Measurements from ENCODE around the gene MRPL12.
"Not testable (repeated sequence)": the region's sequence is repeated elsewhere in the genome, so short reads cannot be mapped to it uniquely, and the experiment has no call there.

The MRPL12 gene

DNA sequence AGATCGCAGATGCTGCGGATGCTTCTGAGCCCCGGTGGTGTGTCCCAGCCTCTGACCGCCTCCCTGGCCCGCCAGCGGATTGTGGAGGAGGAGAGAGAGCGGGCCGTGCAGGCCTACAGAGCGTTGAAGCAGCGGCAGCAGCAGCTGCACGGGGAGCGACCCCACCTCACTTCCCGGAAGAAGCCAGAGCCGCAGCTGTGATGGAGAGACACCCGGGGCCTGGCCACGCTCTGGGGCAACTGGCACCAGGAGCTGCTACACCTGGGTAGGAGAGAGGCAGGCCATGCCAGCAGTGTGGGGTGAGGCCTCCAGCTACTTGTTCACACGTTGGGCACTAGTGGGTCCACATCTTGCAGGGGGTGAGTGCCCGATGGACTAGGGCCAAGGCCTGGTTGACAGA lies 30.7 kb upstream of the MRPL12 start:
- H3K36me3 ChIP-seq (ENCODE audit: control insufficient read depth in 4 of 4, insufficient read depth in 4 of 4, low read length in 3 of 4), result peaks cover 7 to 61% (median 48%) of the 10 kb centered on the region in 4 experiments
- H3K27me3 ChIP-seq (replicated peaks in 2 of 5; ENCODE audit: control insufficient read depth in 4 of 5, insufficient read depth in 5 of 5, low read length in 4 of 5), result no peaks in the 10 kb centered on the region
- WGBS (ENCODE audit: insufficient coverage), result 98% methylated on average over 11 of the region's 18 CpGs
- peaks cover 0 to 10% (median 5%) of the 10 kb centered on the region in 4 experiments for H3K4me1 ChIP-seq (ENCODE audit: control extremely low read depth in 1 of 4, control insufficient read depth in 4 of 4, insufficient read depth in 4 of 4, low read length in 3 of 4)
- no peak overlapping the region for H3K4me3 ChIP-seq (ENCODE audit: control insufficient read depth in 1 of 7, extremely low read depth in 1 of 7, insufficient read depth in 4 of 7, low read depth in 2 of 7, low read length in 6 of 7)
- no peaks in the 10 kb centered on the region for H3K9me3 ChIP-seq (ENCODE audit: control extremely low read depth in 1 of 5, control insufficient read depth in 4 of 5, insufficient read depth in 2 of 5, low read depth in 1 of 5, low read length in 4 of 5)
- DNase-seq, result no peak
- ChIA-PET POLR2A (no interaction called here), CTCF (interaction anchor here (0.8 to 0.9 kb wide), 2 partner anchors 11 to 182 kb away, joined by 3 read pairs; partner anchors contain the start of genes ARL16 and HGS)
- no peak overlapping the region for H3K27ac ChIP-seq (ENCODE audit: insufficient read depth in 1 of 2, low read depth in 1 of 2, low read length in 2 of 2, poor library complexity in 1 of 2, severe bottlenecking in 2 of 2)

DNA sequence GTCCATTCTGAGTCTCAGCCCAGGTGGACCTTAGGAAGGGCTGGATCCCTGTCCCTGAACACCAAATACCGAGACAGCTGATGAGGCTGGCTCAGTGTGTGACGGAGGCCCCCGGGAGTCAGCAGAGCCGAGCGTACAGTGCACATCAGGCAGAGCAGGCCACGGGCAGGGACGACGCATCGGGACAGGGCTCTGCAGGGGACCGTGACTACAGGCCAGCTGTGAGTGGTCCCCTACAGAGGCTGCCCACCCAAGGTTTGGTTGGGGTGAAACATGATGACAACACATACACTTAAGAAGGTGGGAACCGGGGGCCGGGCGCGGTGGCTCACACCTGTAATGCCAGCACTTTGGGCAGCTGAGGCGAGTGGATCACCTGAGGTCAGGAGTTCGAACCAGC lies 30.2 kb upstream of the MRPL12 start:
- peaks cover 0 to 5% (median 1%) of the 10 kb centered on the region in 4 experiments for H3K4me1 ChIP-seq (ENCODE audit: control extremely low read depth in 1 of 4, control insufficient read depth in 4 of 4, insufficient read depth in 4 of 4, low read length in 3 of 4)
- H3K9me3 ChIP-seq (ENCODE audit: control extremely low read depth in 1 of 5, control insufficient read depth in 4 of 5, insufficient read depth in 2 of 5, low read depth in 1 of 5, low read length in 4 of 5), result no peaks in the 10 kb centered on the region
- H3K36me3 ChIP-seq (ENCODE audit: control insufficient read depth in 4 of 4, insufficient read depth in 4 of 4, low read length in 3 of 4), result peaks cover 7 to 59% (median 47%) of the 10 kb centered on the region in 4 experiments
- POLR2A ChIA-PET, result no interaction called here
- H3K4me3 ChIP-seq (ENCODE audit: control insufficient read depth in 1 of 7, extremely low read depth in 1 of 7, insufficient read depth in 4 of 7, low read depth in 2 of 7, low read length in 6 of 7), result no peak overlapping the region
- no peak overlapping the region for H3K27ac ChIP-seq (ENCODE audit: insufficient read depth in 1 of 2, low read depth in 1 of 2, low read length in 2 of 2, poor library complexity in 1 of 2, severe bottlenecking in 2 of 2)
- CTCF ChIA-PET, result interaction anchor here (0.8 to 0.9 kb wide), 2 partner anchors 10 to 181 kb away, joined by 3 read pairs; partner anchors contain the start of genes ARL16 and HGS
- DNase-seq, result no peak
- 99% methylated on average over 16 of the region's 16 CpGs for WGBS (ENCODE audit: insufficient coverage)
- no peaks in the 10 kb centered on the region for H3K27me3 ChIP-seq (replicated peaks in 2 of 5; ENCODE audit: control insufficient read depth in 4 of 5, insufficient read depth in 5 of 5, low read length in 4 of 5)

DNA sequence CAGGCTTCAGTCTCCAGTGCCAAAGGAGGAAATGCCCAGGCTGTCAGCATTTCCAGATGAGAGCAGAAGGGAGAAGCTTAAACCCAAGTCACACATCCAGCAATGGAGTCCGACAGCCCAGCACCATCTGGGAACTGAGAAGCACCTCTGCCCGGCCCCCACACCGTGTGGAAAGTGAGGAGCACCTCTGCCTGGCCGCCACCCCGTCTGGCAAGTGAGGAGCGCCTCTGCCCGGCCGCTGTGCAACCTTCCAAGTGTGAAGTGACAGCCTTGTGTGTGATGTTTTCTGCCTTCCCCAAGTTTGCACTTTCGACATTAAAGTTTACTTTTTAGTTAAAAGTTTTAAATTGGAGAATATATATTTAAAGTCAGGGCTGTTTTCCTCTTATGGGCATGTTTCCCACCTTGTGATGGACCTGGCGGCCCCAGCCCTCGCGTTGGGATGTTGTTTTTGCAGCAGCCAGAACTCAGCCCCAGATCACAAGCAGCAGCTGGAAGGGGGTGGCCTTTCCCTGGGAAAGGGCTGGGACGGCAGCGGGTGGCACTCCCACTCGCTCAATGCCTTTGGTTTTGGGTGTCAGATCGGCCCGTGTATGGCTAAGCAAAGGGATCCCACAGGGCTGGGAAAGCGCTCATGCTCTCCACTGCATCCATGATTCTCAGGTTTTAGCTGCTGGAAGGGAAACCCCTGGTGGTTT lies 29.5 kb upstream of the MRPL12 start:
- ChIA-PET POLR2A (no interaction called here), CTCF (no interaction called here)
- H3K36me3 ChIP-seq (ENCODE audit: control insufficient read depth in 4 of 4, insufficient read depth in 4 of 4, low read length in 3 of 4), result peaks cover 7 to 52% (median 44%) of the 10 kb centered on the region in 4 experiments
- no peaks in the 10 kb centered on the region for H3K4me1 ChIP-seq (ENCODE audit: control extremely low read depth in 1 of 4, control insufficient read depth in 4 of 4, insufficient read depth in 4 of 4, low read length in 3 of 4)
- H3K27me3 ChIP-seq (replicated peaks in 2 of 5; ENCODE audit: control insufficient read depth in 4 of 5, insufficient read depth in 5 of 5, low read length in 4 of 5), result no peaks in the 10 kb centered on the region
- no peak for DNase-seq
- WGBS (ENCODE audit: insufficient coverage), result 95% methylated on average over 15 of the region's 18 CpGs
- no peak overlapping the region for H3K4me3 ChIP-seq (ENCODE audit: control insufficient read depth in 1 of 7, extremely low read depth in 1 of 7, insufficient read depth in 4 of 7, low read depth in 2 of 7, low read length in 6 of 7)
- no peak overlapping the region for H3K27ac ChIP-seq (ENCODE audit: insufficient read depth in 1 of 2, low read depth in 1 of 2, low read length in 2 of 2, poor library complexity in 1 of 2, severe bottlenecking in 2 of 2)
- no peaks in the 10 kb centered on the region for H3K9me3 ChIP-seq (ENCODE audit: control extremely low read depth in 1 of 5, control insufficient read depth in 4 of 5, insufficient read depth in 2 of 5, low read depth in 1 of 5, low read length in 4 of 5)

DNA sequence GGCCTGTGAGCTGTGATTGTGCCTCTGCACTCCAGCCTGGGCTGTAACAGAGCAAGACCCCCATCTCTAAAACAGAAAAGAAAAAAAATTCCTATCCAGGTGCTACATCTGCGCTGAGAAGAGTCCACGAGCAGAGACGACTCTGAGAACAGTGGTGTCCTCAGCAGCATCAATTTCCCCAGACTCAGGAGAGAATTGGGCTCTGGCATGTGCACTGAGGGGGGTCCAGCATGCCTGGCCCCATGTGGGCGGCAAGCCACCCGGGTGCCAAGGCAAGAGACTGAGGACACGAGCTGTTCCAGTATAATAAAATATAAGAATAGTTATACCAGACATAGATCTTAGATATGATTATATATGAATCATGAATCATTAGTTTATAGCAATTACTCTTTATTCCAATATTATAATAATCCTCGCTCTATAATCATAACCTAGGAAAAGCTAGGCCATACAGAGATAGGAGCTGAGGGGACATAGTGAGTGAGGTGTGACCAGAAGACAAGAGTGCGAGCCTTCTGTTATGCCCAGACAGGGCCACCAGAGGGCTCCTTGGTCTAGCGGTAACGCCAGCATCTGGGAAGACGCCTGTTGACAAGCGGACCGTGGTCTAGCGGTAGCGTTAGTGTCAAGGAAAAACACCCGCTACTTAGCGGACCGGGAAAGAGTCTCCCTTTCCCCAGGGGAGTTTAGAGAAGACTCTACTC lies 27.5 kb upstream of the MRPL12 start:
- not testable (repeated sequence) for H3K27me3 ChIP-seq (replicated peaks in 2 of 5; ENCODE audit: control insufficient read depth in 4 of 5, insufficient read depth in 5 of 5, low read length in 4 of 5); H3K4me3 ChIP-seq (ENCODE audit: control insufficient read depth in 1 of 7, extremely low read depth in 1 of 7, insufficient read depth in 4 of 7, low read depth in 2 of 7, low read length in 6 of 7); H3K4me1 ChIP-seq (ENCODE audit: control extremely low read depth in 1 of 4, control insufficient read depth in 4 of 4, insufficient read depth in 4 of 4, low read length in 3 of 4); H3K9me3 ChIP-seq (ENCODE audit: control extremely low read depth in 1 of 5, control insufficient read depth in 4 of 5, insufficient read depth in 2 of 5, low read depth in 1 of 5, low read length in 4 of 5); H3K27ac ChIP-seq (ENCODE audit: insufficient read depth in 1 of 2, low read depth in 1 of 2, low read length in 2 of 2, poor library complexity in 1 of 2, severe bottlenecking in 2 of 2)
- 41% methylated on average over 9 of the region's 18 CpGs for whole genome bisulfite sequencing (ENCODE audit: insufficient coverage)
- H3K36me3 ChIP-seq (ENCODE audit: control insufficient read depth in 4 of 4, insufficient read depth in 4 of 4, low read length in 3 of 4), result peaks cover 5 to 45% (median 34%) of the 10 kb centered on the region in 4 experiments
- ChIA-PET POLR2A (interaction anchor here (1.2 kb wide), 1 partner anchor 10 kb away, joined by 3 read pairs; the partner anchor contains the start of genes CCDC137 and OXLD1), CTCF (interaction anchor here (1.1 to 3.1 kb wide), 7 partner anchors 9 to 94 kb away, joined by 3 to 19 read pairs (median 5); partner anchors contain the start of gene MRPL12)
- DNase-seq, result peak in 2 of 3 donors; percentile 28 to 30

DNA sequence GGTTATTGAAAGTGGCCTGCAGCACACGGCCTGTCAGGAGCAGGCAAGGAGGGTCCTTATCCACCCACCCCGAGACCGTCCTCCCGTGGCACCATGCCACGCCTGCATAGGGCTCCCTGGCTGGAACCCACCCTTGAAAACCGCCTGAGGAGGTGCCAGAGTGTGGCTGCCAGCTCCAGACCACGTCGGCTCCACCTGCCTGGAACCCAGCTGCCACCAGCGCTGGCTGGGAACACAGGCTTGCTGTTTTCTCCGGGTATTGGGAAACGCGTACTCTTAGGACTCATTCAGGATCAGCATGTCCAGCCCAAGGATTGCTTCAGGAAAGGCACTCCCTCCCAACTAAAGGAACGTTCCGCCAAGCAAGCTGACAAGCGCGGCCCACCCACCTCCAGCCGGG lies 26.3 kb upstream of the MRPL12 start:
- DNase-seq, result no peak
- H3K4me1 ChIP-seq (ENCODE audit: control extremely low read depth in 1 of 4, control insufficient read depth in 4 of 4, insufficient read depth in 4 of 4, low read length in 3 of 4), result no peaks in the 10 kb centered on the region
- WGBS (ENCODE audit: insufficient coverage), result 97% methylated on average over 16 of the region's 17 CpGs
- ChIA-PET CTCF (interaction anchor here (0.7 to 3.1 kb wide), 7 partner anchors 12 to 38 kb away, joined by 3 to 19 read pairs (median 3); partner anchors contain the start of gene MRPL12), POLR2A (no interaction called here)
- no peak overlapping the region for H3K4me3 ChIP-seq (ENCODE audit: control insufficient read depth in 1 of 7, extremely low read depth in 1 of 7, insufficient read depth in 4 of 7, low read depth in 2 of 7, low read length in 6 of 7)
- no peak overlapping the region for H3K27ac ChIP-seq (ENCODE audit: insufficient read depth in 1 of 2, low read depth in 1 of 2, low read length in 2 of 2, poor library complexity in 1 of 2, severe bottlenecking in 2 of 2)
- peaks cover 9 to 40% (median 28%) of the 10 kb centered on the region in 4 experiments for H3K36me3 ChIP-seq (ENCODE audit: control insufficient read depth in 4 of 4, insufficient read depth in 4 of 4, low read length in 3 of 4)
- no peaks in the 10 kb centered on the region for H3K9me3 ChIP-seq (ENCODE audit: control extremely low read depth in 1 of 5, control insufficient read depth in 4 of 5, insufficient read depth in 2 of 5, low read depth in 1 of 5, low read length in 4 of 5)
- H3K27me3 ChIP-seq (replicated peaks in 2 of 5; ENCODE audit: control insufficient read depth in 4 of 5, insufficient read depth in 5 of 5, low read length in 4 of 5), result no peaks in the 10 kb centered on the region

DNA sequence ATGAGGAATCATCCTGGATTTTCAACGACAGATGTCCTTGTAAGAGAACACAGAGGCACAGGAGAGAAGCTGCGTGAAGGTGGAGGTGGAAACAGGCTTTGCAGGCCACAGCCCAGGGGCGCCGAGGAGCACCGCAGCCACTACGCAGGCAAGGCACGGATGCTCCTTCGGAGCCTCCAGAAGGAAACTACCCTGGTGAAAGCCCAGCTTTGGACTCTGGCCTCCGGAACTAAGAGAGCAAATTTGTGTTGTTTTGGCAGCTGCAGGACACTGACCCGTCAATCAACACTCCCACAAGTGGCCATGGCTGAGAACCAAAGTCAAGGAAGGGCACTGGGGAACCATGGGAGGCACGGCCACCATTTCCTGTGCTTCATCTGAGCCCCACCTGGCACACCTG lies 23.0 kb upstream of the MRPL12 start:
- Histone ChIP-seq H3K27ac (ENCODE audit: insufficient read depth in 1 of 2, low read depth in 1 of 2, low read length in 2 of 2, poor library complexity in 1 of 2, severe bottlenecking in 2 of 2) (no peak overlapping the region), H3K27me3 (replicated peaks in 2 of 5; ENCODE audit: control insufficient read depth in 4 of 5, insufficient read depth in 5 of 5, low read length in 4 of 5) (no peaks in the 10 kb centered on the region), H3K36me3 (ENCODE audit: control insufficient read depth in 4 of 4, insufficient read depth in 4 of 4, low read length in 3 of 4) (peaks cover 3 to 17% (median 7%) of the 10 kb centered on the region in 4 experiments), H3K4me1 (ENCODE audit: control extremely low read depth in 1 of 4, control insufficient read depth in 4 of 4, insufficient read depth in 4 of 4, low read length in 3 of 4) (peaks cover 7 to 22% (median 19%) of the 10 kb centered on the region in 4 experiments), H3K4me3 (ENCODE audit: control insufficient read depth in 1 of 7, extremely low read depth in 1 of 7, insufficient read depth in 4 of 7, low read depth in 2 of 7, low read length in 6 of 7) (no peak overlapping the region), H3K9me3 (ENCODE audit: control extremely low read depth in 1 of 5, control insufficient read depth in 4 of 5, insufficient read depth in 2 of 5, low read depth in 1 of 5, low read length in 4 of 5) (no peaks in the 10 kb centered on the region)
- ChIA-PET POLR2A (interaction anchor here (0.6 kb wide), 1 partner anchor 9 kb away, joined by 4 read pairs; no protein-coding TSS in a partner anchor), CTCF (no interaction called here)
- 97% methylated on average over 11 of the region's 11 CpGs for WGBS (ENCODE audit: insufficient coverage)
- DNase-seq, result no peak

DNA sequence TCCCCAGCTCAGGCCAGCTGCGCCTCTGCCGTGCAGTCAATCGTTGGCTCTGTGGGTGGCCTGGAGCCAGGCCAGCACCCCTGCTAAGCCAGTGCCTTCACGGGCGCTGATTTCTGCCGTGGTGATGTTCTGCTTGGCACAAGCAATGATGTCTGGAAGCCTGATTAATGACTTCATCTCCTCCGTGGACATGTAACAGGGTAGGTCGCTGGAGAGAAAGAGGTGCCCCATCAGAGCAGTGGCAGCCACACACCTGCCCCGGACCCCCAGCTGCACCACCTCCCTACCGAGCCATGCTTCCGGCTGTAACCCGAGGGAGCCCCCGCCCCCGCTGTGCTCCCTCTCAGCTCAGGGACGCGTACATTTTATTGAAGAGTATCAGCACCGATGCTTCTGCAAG lies 21.5 kb upstream of the MRPL12 start:
- H3K27me3 ChIP-seq (replicated peaks in 2 of 5; ENCODE audit: control insufficient read depth in 4 of 5, insufficient read depth in 5 of 5, low read length in 4 of 5), result no peaks in the 10 kb centered on the region
- no peak for DNase-seq
- 96% methylated on average over 17 of the region's 17 CpGs for WGBS (ENCODE audit: insufficient coverage)
- peaks cover 9 to 26% (median 22%) of the 10 kb centered on the region in 4 experiments for H3K4me1 ChIP-seq (ENCODE audit: control extremely low read depth in 1 of 4, control insufficient read depth in 4 of 4, insufficient read depth in 4 of 4, low read length in 3 of 4)
- no peaks in the 10 kb centered on the region for H3K9me3 ChIP-seq (ENCODE audit: control extremely low read depth in 1 of 5, control insufficient read depth in 4 of 5, insufficient read depth in 2 of 5, low read depth in 1 of 5, low read length in 4 of 5)
- ChIA-PET POLR2A (no interaction called here), CTCF (interaction anchor here (0.6 to 1.4 kb wide), 2 partner anchors 25 to 55 kb away, joined by 3 read pairs; partner anchors contain the start of gene PDE6G)
- H3K36me3 ChIP-seq (ENCODE audit: control insufficient read depth in 4 of 4, insufficient read depth in 4 of 4, low read length in 3 of 4), result peaks cover 0 to 28% (median 15%) of the 10 kb centered on the region in 4 experiments
- no peak overlapping the region for H3K4me3 ChIP-seq (ENCODE audit: control insufficient read depth in 1 of 7, extremely low read depth in 1 of 7, insufficient read depth in 4 of 7, low read depth in 2 of 7, low read length in 6 of 7)
- no peak overlapping the region for H3K27ac ChIP-seq (ENCODE audit: insufficient read depth in 1 of 2, low read depth in 1 of 2, low read length in 2 of 2, poor library complexity in 1 of 2, severe bottlenecking in 2 of 2)

Data from common myeloid progenitor, CD34-positive (primary cell).